ENCODE measurements around the gene MCEE.
"Not testable (repeated sequence)": the region's sequence is repeated elsewhere in the genome, so short reads cannot be mapped to it uniquely, and the experiment has no call there.

The MCEE gene

DNA sequence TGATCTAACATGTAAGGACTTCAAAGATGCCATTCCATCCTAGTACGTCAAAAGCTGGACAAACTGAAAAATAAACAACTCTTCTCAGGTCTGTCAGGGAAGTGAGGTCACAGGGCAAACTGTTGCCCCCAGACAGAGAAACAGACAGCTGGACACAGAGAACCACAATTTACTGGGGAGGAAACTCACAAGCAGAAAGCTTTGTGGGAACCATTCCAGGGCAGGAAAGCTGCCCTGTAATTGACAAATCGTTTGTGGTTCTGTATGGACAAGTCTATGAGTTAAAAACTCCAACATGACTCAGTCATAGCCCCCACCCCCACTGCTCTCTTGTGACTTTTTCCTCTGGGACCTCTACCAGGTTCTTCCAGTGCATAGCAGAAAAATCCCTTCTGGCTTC is 28.4 kb downstream of the MCEE start:
- ChIA-PET CTCF (interaction anchor here (1.3 to 5.2 kb wide), 14 partner anchors 9 to 411 kb away, joined by 3 to 44 read pairs (median 8); partner anchors contain the start of genes MCEE and NAGK), POLR2A (no interaction called here)
- no peak for DNase-seq (ENCODE audit: extremely low spot score)
- TF ChIP-seq CTCF (IDR thresholded peaks at IDR 0.05; ENCODE audit: control extremely low read depth, extremely low read depth, low read depth, missing control alignments) = no peak

- peak; percentile 72 for TF ChIP-seq CTCF (IDR thresholded peaks at IDR 0.05; ENCODE audit: control extremely low read depth, extremely low read depth, low read depth, missing control alignments)
- DNase-seq (ENCODE audit: extremely low spot score) = peak; percentile 61
- ChIA-PET CTCF (interaction anchor here (0.7 to 5.2 kb wide), 33 partner anchors 9 to 412 kb away, joined by 3 to 44 read pairs (median 5); partner anchors contain the start of genes MCEE and NAGK), POLR2A (no interaction called here)
Observed at GRCh38 chr2:71100195-71100964, 29.6 kb downstream of the MCEE start.

GRCh38 chr2:71092491-71093260 is 37.4 kb downstream of the MCEE start:
- CTCF ChIA-PET = interaction anchor here (1.3 to 2.4 kb wide), 2 partner anchors 8 to 21 kb away, joined by 4 to 21 read pairs; no protein-coding TSS in a partner anchor
- POLR2A ChIA-PET; DNase-seq (ENCODE audit: extremely low spot score): not testable (repeated sequence)

GRCh38 chr2:71091808-71092207 is 38.2 kb downstream of the MCEE start:
- POLR2A ChIA-PET; DNase-seq (ENCODE audit: extremely low spot score): not testable (repeated sequence)
- CTCF ChIA-PET = interaction anchor here (1.3 to 2.4 kb wide), 2 partner anchors 9 to 20 kb away, joined by 4 to 21 read pairs; no protein-coding TSS in a partner anchor

- POLR2A ChIA-PET; DNase-seq (ENCODE audit: extremely low spot score); CTCF ChIA-PET: not testable (repeated sequence)
Observed at GRCh38 chr2:71089475-71089874, 40.6 kb downstream of the MCEE start.

DNA sequence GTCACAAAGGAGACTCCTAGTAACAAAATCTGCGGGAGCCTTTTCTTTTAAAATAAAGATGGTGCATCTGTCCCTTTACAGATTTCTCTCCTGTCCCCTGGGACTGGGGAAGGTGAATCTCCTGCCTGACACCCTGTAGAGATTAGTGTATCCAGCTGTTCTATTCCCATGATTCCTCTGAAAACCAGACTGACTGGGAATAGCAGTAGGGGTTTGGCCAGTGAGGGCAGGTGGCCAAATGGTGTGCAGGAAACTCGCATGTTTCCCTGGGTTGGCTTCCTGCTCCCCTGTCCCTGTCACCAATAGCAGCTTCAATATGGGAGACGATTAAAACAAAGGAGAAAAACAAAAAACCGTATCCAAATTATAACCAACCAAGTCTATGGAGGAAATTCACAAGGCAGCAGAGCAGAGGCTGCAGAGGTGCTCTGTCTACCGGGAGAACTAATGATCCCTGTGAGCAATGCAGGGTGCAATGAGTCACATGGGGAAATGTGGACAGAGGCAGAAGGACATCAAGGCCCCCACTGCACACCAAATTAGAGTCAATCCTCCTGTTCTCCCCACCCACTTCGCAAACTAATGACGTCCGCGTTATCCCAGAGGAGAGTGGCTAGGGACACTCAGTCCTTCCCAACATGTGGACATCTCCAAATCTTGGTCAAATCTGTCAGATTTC is 44.6 kb downstream of the MCEE start:
- CTCF ChIA-PET = interaction anchor here (5.4 kb wide), 1 partner anchor 15 kb away, joined by 22 read pairs; no protein-coding TSS in a partner anchor
- DNase-seq (ENCODE audit: extremely low spot score); POLR2A ChIA-PET: not testable (repeated sequence)

DNA sequence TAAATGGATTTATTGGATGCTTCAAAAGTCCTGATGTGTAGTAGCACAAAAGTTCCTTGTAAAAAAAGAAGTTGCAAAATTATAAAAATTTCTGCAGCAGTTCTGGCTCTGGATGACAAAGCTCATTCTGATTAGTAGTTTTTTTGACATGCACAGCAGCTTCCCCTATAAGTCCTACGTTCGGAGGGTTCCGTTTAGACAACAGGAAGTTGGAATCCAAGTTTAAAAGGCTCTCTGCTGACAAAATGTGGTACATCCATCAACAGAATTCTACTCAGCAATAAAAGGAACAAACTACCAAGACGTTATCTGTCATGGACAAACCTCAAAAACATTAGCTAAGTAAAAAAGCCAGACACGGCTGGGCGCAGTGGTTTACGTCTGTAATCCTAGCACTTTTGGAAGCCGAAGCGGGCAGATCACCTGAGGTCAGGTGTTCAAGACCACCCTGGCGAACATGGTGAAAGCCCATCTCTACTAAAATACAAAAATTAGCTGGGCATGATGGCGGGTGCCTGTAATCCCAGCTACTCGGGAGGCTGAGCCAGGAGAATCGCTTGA is 46.2 kb downstream of the MCEE start:
- POLR2A ChIA-PET; DNase-seq (ENCODE audit: extremely low spot score): not testable (repeated sequence)
- CTCF ChIA-PET = interaction anchor here (5.4 kb wide), 1 partner anchor 16 kb away, joined by 22 read pairs; no protein-coding TSS in a partner anchor

GRCh38 chr2:71083297-71083696 is 46.7 kb downstream of the MCEE start:
- DNase-seq (ENCODE audit: extremely low spot score); POLR2A ChIA-PET: not testable (repeated sequence)
- CTCF ChIA-PET = interaction anchor here (5.4 kb wide), 1 partner anchor 17 kb away, joined by 22 read pairs; no protein-coding TSS in a partner anchor

DNA sequence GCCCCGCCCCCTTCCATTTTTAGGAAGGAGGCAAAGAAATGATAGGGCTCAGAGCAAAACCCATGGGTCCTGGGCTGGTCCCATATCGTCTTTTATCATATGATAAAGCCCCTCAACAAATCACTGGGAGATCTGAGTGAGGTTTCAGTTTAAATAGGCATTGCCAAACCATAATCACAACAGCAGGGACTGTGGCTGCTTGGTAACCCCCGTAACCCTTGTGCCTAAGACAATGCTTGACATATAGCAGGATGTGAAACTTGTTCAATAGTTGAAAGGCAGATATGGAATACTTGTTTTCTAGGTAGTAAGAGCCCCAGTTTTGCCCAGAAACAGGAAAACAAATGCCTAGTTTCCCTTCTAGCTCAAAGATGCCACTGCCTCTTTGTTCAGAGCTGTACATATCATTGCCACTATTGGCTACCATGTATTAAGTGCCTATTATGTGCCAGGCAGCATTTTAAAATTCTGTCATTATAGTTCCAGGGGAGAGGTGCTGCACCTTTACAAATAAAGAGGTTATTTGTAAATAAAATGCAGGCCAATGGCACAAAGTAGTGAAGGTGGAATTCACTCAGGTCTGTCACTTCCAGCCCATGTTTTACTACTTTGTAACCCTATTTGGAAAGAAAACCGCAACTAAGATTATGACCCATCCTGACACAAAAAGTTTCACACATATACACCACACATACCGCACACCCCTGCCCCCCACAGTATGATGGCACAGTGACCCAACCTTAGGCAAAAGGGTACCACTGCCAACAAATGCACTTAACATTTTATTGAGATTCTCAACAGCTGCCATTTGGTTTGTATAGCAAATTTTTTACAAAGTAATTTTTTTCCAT is 47.4 kb downstream of the MCEE start:
- ChIA-PET POLR2A (interaction anchor here (1.9 kb wide), 1 partner anchor 10 kb away, joined by 4 read pairs; no protein-coding TSS in a partner anchor), CTCF (interaction anchor here (1.0 to 5.4 kb wide), 5 partner anchors 11 to 217 kb away, joined by 3 to 27 read pairs (median 13); partner anchors contain the start of gene NAGK)
- DNase-seq (ENCODE audit: extremely low spot score) = no peak
- TF ChIP-seq CTCF (IDR thresholded peaks at IDR 0.05; ENCODE audit: control extremely low read depth, extremely low read depth, low read depth, missing control alignments) = no peak

Measured in GM10248 (cell line).